B cell (primary cell): Measurements from ENCODE around the gene PLEKHM3.

Experiments used
- EZH2 ChIP-seq: IDR thresholded peaks from 2 replicates; pipeline ENCODE4 v1.6.1; 2012; ENCODE audit warnings: borderline replicate concordance, low read depth, mild to moderate bottlenecking, moderate library complexity, low read length; ENCODE audit not compliant: insufficient read depth, poor library complexity, severe bottlenecking
- TF ChIP-seq, protein P1 (sequence below): fragments of 200-600 bp; IDR thresholded peaks from one replicate; pipeline ENCODE4 v1.8.0; 2022; ENCODE audit warnings: antibody characterized with exemption, mild to moderate bottlenecking

GRCh38 chr2:208010506-208010905 is 14.8 kb downstream of the PLEKHM3 start:
- TF ChIP-seq, protein P1, sequence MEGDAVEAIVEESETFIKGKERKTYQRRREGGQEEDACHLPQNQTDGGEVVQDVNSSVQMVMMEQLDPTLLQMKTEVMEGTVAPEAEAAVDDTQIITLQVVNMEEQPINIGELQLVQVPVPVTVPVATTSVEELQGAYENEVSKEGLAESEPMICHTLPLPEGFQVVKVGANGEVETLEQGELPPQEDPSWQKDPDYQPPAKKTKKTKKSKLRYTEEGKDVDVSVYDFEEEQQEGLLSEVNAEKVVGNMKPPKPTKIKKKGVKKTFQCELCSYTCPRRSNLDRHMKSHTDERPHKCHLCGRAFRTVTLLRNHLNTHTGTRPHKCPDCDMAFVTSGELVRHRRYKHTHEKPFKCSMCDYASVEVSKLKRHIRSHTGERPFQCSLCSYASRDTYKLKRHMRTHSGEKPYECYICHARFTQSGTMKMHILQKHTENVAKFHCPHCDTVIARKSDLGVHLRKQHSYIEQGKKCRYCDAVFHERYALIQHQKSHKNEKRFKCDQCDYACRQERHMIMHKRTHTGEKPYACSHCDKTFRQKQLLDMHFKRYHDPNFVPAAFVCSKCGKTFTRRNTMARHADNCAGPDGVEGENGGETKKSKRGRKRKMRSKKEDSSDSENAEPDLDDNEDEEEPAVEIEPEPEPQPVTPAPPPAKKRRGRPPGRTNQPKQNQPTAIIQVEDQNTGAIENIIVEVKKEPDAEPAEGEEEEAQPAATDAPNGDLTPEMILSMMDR: no peak
- no peak for TF ChIP-seq EZH2
